ENCODE data around the gene RNF207. TPM values are rescaled to one million over a fixed set of nuclear protein-coding genes. Genes with fewer than 3 reads are reported as not detected.
A peak's percentile ranks its signal among the peaks of the same experiment; 100 is the strongest.

RNF207 gene
- total and polyA plus RNA-seq, 2 donors (not counting 3 experiments of a cell fraction or from before 2014, with no cell fraction given): 3.2 to 8.2 TPM

GRCh38 chr1:6223617-6224016 lies 17.7 kb downstream of the RNF207 start:
- dilution Hi-C loops (cut with MboI; ENCODE audit: extremely low pct_ligation_motif_present, low sequenced_read_pairs) (no loop called here), intact Hi-C loops (cut with micrococcal nuclease) (no loop called here)
- ChIA-PET POLR2A (no interaction called here), CTCF (interaction anchor here (1.2 kb wide), 1 partner anchor 19 kb away, joined by 5 read pairs; no protein-coding TSS in a partner anchor)
- H3K4me2 ChIP-seq (ENCODE audit: insufficient read depth, low read length): no peak overlapping the region
- H3K4me1 ChIP-seq (ENCODE audit: control insufficient read depth, extremely low read depth, insufficient read depth, low read length): no peaks in the 10 kb centered on the region
- TF ChIP-seq MYC (IDR thresholded peaks at IDR 0.05; ENCODE audit: low read depth, low read length) (no peak), CTCF (IDR thresholded peaks at IDR 0.05; ENCODE audit: extremely low read depth in 1 of 2, insufficient read depth in 1 of 2, low read depth in 1 of 2, low read length in 2 of 2) (no peak), POLR2A (IDR thresholded peaks at IDR 0.05; ENCODE audit: low read depth, low read length) (no peak), JUN (IDR thresholded peaks at IDR 0.05; ENCODE audit: borderline replicate concordance, insufficient read depth, insufficient read length, low read depth) (no peak), POLR2AphosphoS5 (IDR thresholded peaks at IDR 0.05; ENCODE audit: insufficient read depth, low read depth, low read length) (no peak), FOS (IDR thresholded peaks at IDR 0.05; ENCODE audit: borderline replicate concordance, insufficient read depth, low read length) (no peak), GATA2 (IDR thresholded peaks at IDR 0.05; ENCODE audit: insufficient read depth, insufficient read length, low read depth, low read length) (no peak), MAX (IDR thresholded peaks at IDR 0.05; ENCODE audit: insufficient read depth, insufficient read length) (no peak)
- FAIRE-seq (no peak), DNase-seq (ENCODE audit: low read depth, low spot score) (no peak)
- H3K79me2 ChIP-seq (ENCODE audit: control insufficient read depth, insufficient read depth, low read length): peaks cover 6% of the 10 kb centered on the region
- no peak overlapping the region for H2AFZ ChIP-seq (ENCODE audit: low read depth, low read length)
- no peak overlapping the region for H3K4me3 ChIP-seq (replicated peaks in 1 of 3; ENCODE audit: insufficient read depth in 1 of 3, low read depth in 1 of 3, low read length in 3 of 3)
- no peaks in the 10 kb centered on the region for H4K20me1 ChIP-seq (replicated peaks; ENCODE audit: control insufficient read depth, extremely low read depth, insufficient read depth, low read length)
- BruUV-seq (replicated peaks): TSS peak; percentile 14
- no peaks in the 10 kb centered on the region for H3K9me1 ChIP-seq (replicated peaks; ENCODE audit: control insufficient read depth, extremely low read depth, insufficient read depth, low read length)
- H3K9ac ChIP-seq (replicated peaks; ENCODE audit: extremely low read depth, insufficient read depth, low read length): no peak overlapping the region
- no peaks in the 10 kb centered on the region for H3K9me3 ChIP-seq (replicated peaks; ENCODE audit: control insufficient read depth, insufficient read depth, low read length)
- H3K36me3 ChIP-seq (ENCODE audit: control insufficient read depth in 2 of 2, extremely low read depth in 1 of 2, insufficient read depth in 2 of 2, low read length in 2 of 2): peaks cover 8 to 21% of the 10 kb centered on the region in 2 experiments
- no peak overlapping the region for H3K27ac ChIP-seq (ENCODE audit: insufficient read depth, low read depth, low read length)
- H3K27me3 ChIP-seq (ENCODE audit: control insufficient read depth in 2 of 2, insufficient read depth in 2 of 2, low read length in 2 of 2): no peaks in the 10 kb centered on the region

All from endothelial cell of umbilical vein (primary cell).